Gastrocnemius medialis (tissue), 4 donors: Measurements from ENCODE around the gene ARHGAP23. TPM values are rescaled to one million over a fixed set of nuclear protein-coding genes. Genes with fewer than 3 reads are reported as not detected.
"Not testable (repeated sequence)": the region's sequence is repeated elsewhere in the genome, so short reads cannot be mapped to it uniquely, and the experiment has no call there.

Experiments used
- ATAC-seq, 2 donors: fragments of 150-250 bp; one replicate each; pipeline ENCODE4 v1.9.1; 2016
- DNase-seq, 2 donors: peaks; one replicate each; pipeline ENCODE4 v3.0.0-alpha.2; 2019
- H3K27ac ChIP-seq, 4 donors: fragments of 200-600 bp; sonication (generic); 1 replicate in 1 of 4; 2 replicates in 3 of 4; pipeline ENCODE4 v1.5.1; 2016 to 2018; ENCODE audit warnings: mild to moderate bottlenecking in 2 of 4, moderate library complexity in 1 of 4
- H3K27me3 ChIP-seq, 3 donors: fragments of 200-600 bp; sonication (generic) in 2 of 3; 1 replicate in 1 of 3; 2 replicates in 2 of 3; pipeline versions ENCODE4 v1.5.1 to v1.6.0; 2016 to 2019; ENCODE audit warnings: mild to moderate bottlenecking in 1 of 3, moderate library complexity in 1 of 3
- H3K36me3 ChIP-seq, 2 donors: fragments of 200-600 bp; sonication (generic) in 1 of 2; one replicate each; pipeline ENCODE4 v1.5.1; 2017 to 2018
- H3K4me1 ChIP-seq, 2 donors: fragments of 200-600 bp; sonication (generic) in 1 of 2; one replicate each; pipeline ENCODE4 v1.5.1; 2016 to 2017; ENCODE audit warnings: mild to moderate bottlenecking in 2 of 2
- H3K4me3 ChIP-seq, 4 donors: fragments of 200-600 bp; sonication (generic) in 3 of 4; 1 replicate in 1 of 4; 2 replicates in 3 of 4; pipeline ENCODE4 v1.5.1; 2016 to 2019; ENCODE audit warnings: mild to moderate bottlenecking in 2 of 4
- H3K9me3 ChIP-seq, 3 donors: fragments of 200-600 bp; sonication (generic) in 2 of 3; 1 replicate in 1 of 3; 2 replicates in 2 of 3; pipeline ENCODE4 v1.5.1; 2016 to 2019
- POLR2A ChIP-seq, 2 donors: fragments of 450-650 bp; IDR thresholded peaks; one replicate each; pipeline ENCODE4 v1.6.1; 2017; ENCODE audit warnings: antibody characterized with exemption in 2 of 2, mild to moderate bottlenecking in 2 of 2, moderate library complexity in 2 of 2
- in situ Hi-C, 4 donors: fragments of 200-750 bp; cut with MboI; loops; one replicate each; pipeline versions ENCODE4 v1.15.0 to v1.8.0; 2017; ENCODE audit warnings: low sequenced_read_pairs in 4 of 4
- intact Hi-C: fragments of 100-400 bp; cut with DNase I; formaldehyde crosslinking; loops from one replicate; pipeline ENCODE4 v1.15.1; 2023; ENCODE audit warnings: low total_unique reads
- total RNA-seq, 4 donors: library from RNA; depleted of rRNA; stranded (reverse); fragments of >200 nt; gene quantifications; one replicate each; pipeline versions ENCODE4 v1.1.0 to v1.2.3, GENCODE V29; 2016
- TF ChIP-seq, protein P1 (sequence below), 5 experiments: fragments of 450-650 bp in 3 of 5; fragments of 200-600 bp in 2 of 5; sonication (generic) in 2 of 5; IDR thresholded peaks in 4 of 5; conservative IDR thresholded peaks in 1 of 5; 1 replicate in 4 of 5; 2 replicates in 1 of 5; pipeline ENCODE4 v1.5.1; 2016 to 2019; ENCODE audit warnings: antibody characterized with exemption in 5 of 5, mild to moderate bottlenecking in 3 of 5, moderate library complexity in 3 of 5

Gene ARHGAP23
- total RNA-seq, 4 donors from 2014 or later = 8.0 to 22.7 (median 12.1) TPM

DNA sequence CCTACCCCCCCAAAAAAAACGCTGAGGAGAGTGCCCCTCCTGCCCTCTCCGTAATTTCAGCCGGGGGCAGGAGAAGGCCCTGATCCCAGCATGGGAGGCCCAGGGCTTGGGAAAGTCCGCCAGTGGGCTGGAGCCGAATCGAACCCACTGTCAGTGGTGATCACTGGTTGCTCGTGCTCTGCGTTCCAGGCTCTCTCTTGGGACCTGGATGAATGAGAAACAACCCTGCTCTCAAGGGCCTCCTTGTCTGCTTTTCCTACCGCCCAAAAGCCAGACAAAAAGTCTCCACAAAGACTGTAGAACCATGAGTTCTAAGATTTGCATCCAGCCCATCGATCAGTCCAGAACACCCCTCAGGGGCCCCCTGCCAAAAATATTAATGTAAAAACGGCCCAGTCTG is 8.1 kb downstream of the ARHGAP23 start:
- intact Hi-C loops = no loop called here
- peak overlapping the region in 1 of 4 donors; percentile 10 for H3K27ac ChIP-seq
- no peak overlapping the region for H3K4me3 ChIP-seq
- H3K9me3 ChIP-seq = no peaks in the 10 kb centered on the region
- in situ Hi-C loops = loop anchor here in 1 of 4 donors (10.0 kb wide), 1 partner anchor 48 kb away; no protein-coding TSS in a partner anchor
- TF ChIP-seq, protein P1, sequence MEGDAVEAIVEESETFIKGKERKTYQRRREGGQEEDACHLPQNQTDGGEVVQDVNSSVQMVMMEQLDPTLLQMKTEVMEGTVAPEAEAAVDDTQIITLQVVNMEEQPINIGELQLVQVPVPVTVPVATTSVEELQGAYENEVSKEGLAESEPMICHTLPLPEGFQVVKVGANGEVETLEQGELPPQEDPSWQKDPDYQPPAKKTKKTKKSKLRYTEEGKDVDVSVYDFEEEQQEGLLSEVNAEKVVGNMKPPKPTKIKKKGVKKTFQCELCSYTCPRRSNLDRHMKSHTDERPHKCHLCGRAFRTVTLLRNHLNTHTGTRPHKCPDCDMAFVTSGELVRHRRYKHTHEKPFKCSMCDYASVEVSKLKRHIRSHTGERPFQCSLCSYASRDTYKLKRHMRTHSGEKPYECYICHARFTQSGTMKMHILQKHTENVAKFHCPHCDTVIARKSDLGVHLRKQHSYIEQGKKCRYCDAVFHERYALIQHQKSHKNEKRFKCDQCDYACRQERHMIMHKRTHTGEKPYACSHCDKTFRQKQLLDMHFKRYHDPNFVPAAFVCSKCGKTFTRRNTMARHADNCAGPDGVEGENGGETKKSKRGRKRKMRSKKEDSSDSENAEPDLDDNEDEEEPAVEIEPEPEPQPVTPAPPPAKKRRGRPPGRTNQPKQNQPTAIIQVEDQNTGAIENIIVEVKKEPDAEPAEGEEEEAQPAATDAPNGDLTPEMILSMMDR (IDR thresholded peaks at IDR 0.05 in 4 of 5, conservative IDR thresholded peaks at IDR 0.05 in 1 of 5) = no peak
- no peak for TF ChIP-seq POLR2A (IDR thresholded peaks at IDR 0.05)
- no peaks in the 10 kb centered on the region for H3K27me3 ChIP-seq
- no peak for DNase-seq
- H3K36me3 ChIP-seq = no peaks in the 10 kb centered on the region
- no peak for ATAC-seq
- H3K4me1 ChIP-seq = peaks cover 13 to 16% of the 10 kb centered on the region in 2 donors

DNA sequence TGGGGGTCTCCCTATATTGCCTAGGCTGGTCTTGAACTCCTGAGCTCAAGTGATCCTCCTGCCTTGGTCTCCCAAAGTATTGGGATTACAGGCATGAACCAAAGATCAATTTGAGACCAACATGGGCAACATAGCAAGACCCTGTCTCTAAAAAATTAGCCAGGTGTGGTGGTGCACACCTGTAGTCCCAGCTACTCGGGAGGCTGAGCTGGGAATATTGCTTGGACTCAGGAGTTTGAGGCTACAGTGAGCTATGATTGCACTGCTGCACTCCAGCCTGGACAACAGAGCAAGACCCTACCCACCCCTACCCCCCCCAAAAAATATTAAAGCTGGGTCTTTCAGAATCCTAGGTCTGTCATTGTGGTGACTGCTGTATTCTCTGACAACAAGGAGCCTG is 9.0 kb downstream of the ARHGAP23 start:
- in situ Hi-C loops = loop anchor here in 1 of 4 donors (10.0 kb wide), 1 partner anchor 47 kb away; no protein-coding TSS in a partner anchor
- H3K36me3 ChIP-seq, intact Hi-C loops, DNase-seq, H3K27me3 ChIP-seq, ATAC-seq, H3K9me3 ChIP-seq, H3K4me3 ChIP-seq: not testable (repeated sequence)
- Histone ChIP-seq H3K27ac (peak overlapping the region in 1 of 4 donors; percentile 24), H3K4me1 (peaks cover 19 to 25% of the 10 kb centered on the region in 2 donors)

DNA sequence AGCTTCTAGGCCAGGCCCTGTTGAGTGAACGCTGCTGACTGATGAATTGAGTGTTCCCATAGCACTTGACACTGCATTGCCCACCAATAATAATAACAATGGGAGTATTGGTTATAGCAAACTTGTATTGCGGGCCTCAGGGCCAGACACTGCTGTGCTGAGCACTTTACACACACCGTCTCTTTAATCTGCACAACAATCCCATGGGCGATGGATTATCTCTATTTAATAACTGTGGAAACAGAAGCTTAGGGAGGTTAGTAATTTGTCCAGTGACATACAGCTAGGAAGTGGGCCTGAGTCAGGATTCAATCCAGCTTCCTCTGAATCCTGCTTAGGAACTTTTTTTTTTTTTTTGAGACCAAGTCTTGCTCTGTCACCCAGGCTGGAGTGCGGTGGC is 11.2 kb downstream of the ARHGAP23 start:
- no peaks in the 10 kb centered on the region for H3K9me3 ChIP-seq
- TF ChIP-seq, protein P1 (IDR thresholded peaks at IDR 0.05 in 4 of 5, conservative IDR thresholded peaks at IDR 0.05 in 1 of 5) = no peak
- no peak for TF ChIP-seq POLR2A (IDR thresholded peaks at IDR 0.05)
- H3K27ac ChIP-seq = peak overlapping the region in 1 of 4 donors; percentile 52
- no peak for DNase-seq
- H3K36me3 ChIP-seq = no peaks in the 10 kb centered on the region
- H3K27me3 ChIP-seq = no peaks in the 10 kb centered on the region
- intact Hi-C loops = no loop called here
- no peak overlapping the region for H3K4me3 ChIP-seq
- in situ Hi-C loops = loop anchor here in 1 of 4 donors (10.0 kb wide), 1 partner anchor 45 kb away; no protein-coding TSS in a partner anchor
- peaks cover 31 to 46% of the 10 kb centered on the region in 2 donors for H3K4me1 ChIP-seq
- ATAC-seq = no peak

DNA sequence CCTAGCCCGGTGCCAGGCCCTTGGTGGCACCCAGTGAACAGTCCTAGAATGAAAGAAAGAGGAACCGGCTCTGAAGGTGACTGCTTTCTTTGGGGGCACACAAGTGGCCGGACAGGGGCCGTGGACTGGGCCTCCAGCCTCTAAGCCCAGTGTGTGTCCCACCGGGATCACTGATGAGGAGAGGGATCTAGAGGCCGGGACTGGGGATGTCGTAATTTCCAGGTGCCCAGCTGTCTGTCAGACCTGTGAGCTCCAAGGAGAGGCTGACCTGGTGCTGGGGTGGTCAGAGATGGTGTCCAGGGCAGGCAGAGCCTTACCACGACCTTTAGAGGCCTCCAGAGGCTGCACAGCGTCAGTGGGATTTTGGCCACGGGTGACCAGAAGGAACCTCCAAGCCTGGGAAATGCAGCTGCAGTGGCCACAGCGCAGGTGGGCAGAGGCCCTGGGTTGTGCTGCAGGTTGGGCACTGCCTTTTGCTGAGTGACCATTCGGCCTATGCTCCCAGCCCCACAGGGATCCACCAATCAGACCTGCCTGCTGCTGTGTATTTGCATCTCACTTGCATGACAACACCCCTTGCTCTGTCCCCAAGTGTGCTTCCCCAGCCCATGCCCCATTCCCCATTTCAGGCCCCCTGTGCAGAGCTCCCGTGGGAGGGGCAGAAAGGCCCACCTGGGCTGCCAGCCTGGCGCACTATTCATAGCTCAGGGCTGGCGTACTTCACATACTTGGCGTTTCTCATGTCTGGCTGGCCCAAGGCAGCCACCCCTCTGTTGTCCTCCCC is 12.5 kb downstream of the ARHGAP23 start:
- intact Hi-C loops = no loop called here
- peak overlapping the region in 3 of 4 donors; percentile 8 to 52 (median 21) for H3K27ac ChIP-seq
- no peaks in the 10 kb centered on the region for H3K9me3 ChIP-seq
- H3K4me3 ChIP-seq = no peak overlapping the region
- H3K27me3 ChIP-seq = no peaks in the 10 kb centered on the region
- DNase-seq (no peak), ATAC-seq (peak; percentile 37 to 48)
- no peaks in the 10 kb centered on the region for H3K36me3 ChIP-seq
- in situ Hi-C loops = loop anchor here in 2 of 4 donors (5.0 kb wide), 1 partner anchor 46 kb away; no protein-coding TSS in a partner anchor
- H3K4me1 ChIP-seq = peaks cover 32 to 49% of the 10 kb centered on the region in 2 donors
- no peak for TF ChIP-seq POLR2A (IDR thresholded peaks at IDR 0.05)
- TF ChIP-seq, protein P1 (IDR thresholded peaks at IDR 0.05 in 4 of 5, conservative IDR thresholded peaks at IDR 0.05 in 1 of 5) = no peak

DNA sequence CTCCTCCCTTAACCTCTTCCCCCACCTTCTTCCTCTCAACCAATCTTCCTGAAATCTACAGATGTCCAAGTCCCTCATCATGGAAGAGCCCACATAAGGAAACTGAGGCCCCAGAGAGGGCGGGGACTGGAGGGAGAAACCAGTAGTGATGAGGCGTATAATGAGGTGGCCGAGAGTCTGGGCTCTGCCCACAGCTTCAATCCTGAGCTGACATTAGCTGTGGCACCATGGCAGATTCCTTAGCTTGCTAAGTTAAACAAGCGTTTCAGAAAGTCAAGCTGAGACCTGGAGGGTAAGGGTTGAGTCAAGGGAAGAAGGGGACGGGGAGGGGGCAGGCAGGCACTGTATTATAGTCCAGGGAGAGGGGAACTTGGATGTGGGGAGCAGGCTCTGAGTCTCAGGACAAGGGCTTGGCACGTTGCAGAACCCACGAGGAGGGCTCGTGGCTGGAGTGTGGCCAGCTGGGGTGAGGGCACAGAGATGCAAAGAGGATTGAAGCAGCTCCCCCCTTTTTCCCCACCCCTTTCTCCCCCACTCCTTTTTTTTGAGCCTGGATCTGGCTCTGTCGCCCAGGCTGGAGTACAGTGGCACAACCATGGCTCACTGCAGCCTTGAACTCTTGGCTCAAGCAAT is 13.3 kb downstream of the ARHGAP23 start:
- peaks cover 32 to 45% of the 10 kb centered on the region in 2 donors for H3K4me1 ChIP-seq
- no peaks in the 10 kb centered on the region for H3K9me3 ChIP-seq
- H3K27ac ChIP-seq = peak overlapping the region in 3 of 4 donors; percentile 8 to 52 (median 21)
- intact Hi-C loops = loop anchor here (2.0 kb wide), 1 partner anchor 13 kb away; the partner anchor contains the start of gene ARHGAP23
- DNase-seq (no peak), ATAC-seq (no peak)
- no peak for TF ChIP-seq POLR2A (IDR thresholded peaks at IDR 0.05)
- TF ChIP-seq, protein P1 (IDR thresholded peaks at IDR 0.05 in 4 of 5, conservative IDR thresholded peaks at IDR 0.05 in 1 of 5) = no peak
- no peak overlapping the region for H3K4me3 ChIP-seq
- H3K27me3 ChIP-seq = no peaks in the 10 kb centered on the region
- no peaks in the 10 kb centered on the region for H3K36me3 ChIP-seq
- in situ Hi-C loops = loop anchor here in 2 of 4 donors (5.0 kb wide), 1 partner anchor 46 kb away; no protein-coding TSS in a partner anchor
